Measurements from ENCODE around the gene MSANTD2. TPM values are rescaled to one million over a fixed set of nuclear protein-coding genes. Genes with fewer than 3 reads are reported as not detected.

The MSANTD2 gene
- total RNA-seq, 1 donor: 4.0 TPM

Other genes with a start within 250 kb of the MSANTD2 start
- not detected for gene OR8A1, start 230.4 kb downstream of the MSANTD2 start, total RNA-seq
- not detected for gene PANX3, start 189.0 kb downstream of the MSANTD2 start, total RNA-seq
- gene TBRG1, start 177.5 kb downstream of the MSANTD2 start, total RNA-seq: 15.9 TPM
- gene SIAE, start 126.7 kb downstream of the MSANTD2 start, total RNA-seq: 11.0 TPM
- 0.27 TPM for gene SPA17, start 126.5 kb downstream of the MSANTD2 start, total RNA-seq
- gene NRGN, start 60.5 kb downstream of the MSANTD2 start, total RNA-seq: 5.1 TPM
- 0.27 TPM for gene VSIG2, start 48.2 kb downstream of the MSANTD2 start, total RNA-seq
- gene ESAM, start 38.1 kb downstream of the MSANTD2 start, total RNA-seq: 5.4 TPM
- gene ROBO3, start 65.0 kb upstream of the MSANTD2 start, total RNA-seq: 40.9 TPM
- gene ROBO4, start 97.5 kb upstream of the MSANTD2 start, total RNA-seq: 93.7 TPM
- gene HEPN1, start 118.8 kb upstream of the MSANTD2 start, total RNA-seq: not detected
- gene HEPACAM, start 135.6 kb upstream of the MSANTD2 start, total RNA-seq: not detected
- gene CCDC15, start 153.8 kb upstream of the MSANTD2 start, total RNA-seq: 0.54 TPM